Lower lobe of right lung (tissue), 2 donors: ENCODE measurements around the gene ACTL7B. TPM values are rescaled to one million over a fixed set of nuclear protein-coding genes. Genes with fewer than 3 reads are reported as not detected.

ENCODE experiments used
- ATAC-seq, 2 donors: fragments of 200-7000 bp; cut with Tn5 transposase; one replicate each; pipeline ENCODE4 v1.9.1; 2020 to 2022; ENCODE audit warnings: mild to moderate bottlenecking in 2 of 2, moderate library complexity in 2 of 2
- DNase-seq: peaks from one replicate; pipeline ENCODE4 v3.0.0-alpha.2; 2020
- H3K27ac ChIP-seq: fragments of 200-600 bp; one replicate; pipeline ENCODE4 v1.8.0; 2022
- H3K27me3 ChIP-seq: fragments of 200-600 bp; one replicate; pipeline ENCODE4 v1.8.0; 2022; ENCODE audit warnings: low read depth
- H3K36me3 ChIP-seq: fragments of 200-600 bp; one replicate; pipeline ENCODE4 v1.8.0; 2022; ENCODE audit warnings: mild to moderate bottlenecking
- H3K4me1 ChIP-seq: fragments of 200-600 bp; one replicate; pipeline ENCODE4 v1.8.0; 2022
- H3K4me3 ChIP-seq: fragments of 200-600 bp; one replicate; pipeline ENCODE4 v1.8.0; 2022; ENCODE audit warnings: mild to moderate bottlenecking
- H3K9me3 ChIP-seq: fragments of 200-600 bp; one replicate; pipeline ENCODE4 v1.8.0; 2022
- intact Hi-C: fragments of 100-400 bp; cut with DNase I; formaldehyde crosslinking; loops from one replicate; pipeline ENCODE4 v1.11.0; 2022
- total RNA-seq: library from RNA; stranded (reverse); fragmentation: NEBNext Ultra II Directional; extraction: Animal tissue kit (Norgen Biotek cat#: 25700); gene quantifications from one replicate; pipeline ENCODE4 v1.2.1, GENCODE V29; 2021
- TF ChIP-seq, protein P1 (sequence below): fragments of 200-600 bp; IDR thresholded peaks from one replicate; pipeline ENCODE4 v1.8.0; 2022; ENCODE audit warnings: antibody characterized with exemption, mild to moderate bottlenecking
- donor health status: DM: no; HTN: yes; CAD: no; lungs with severe emphysema.

Gene ACTL7B
- total RNA-seq, 1 donor from 2014 or later, result not detected

DNA sequence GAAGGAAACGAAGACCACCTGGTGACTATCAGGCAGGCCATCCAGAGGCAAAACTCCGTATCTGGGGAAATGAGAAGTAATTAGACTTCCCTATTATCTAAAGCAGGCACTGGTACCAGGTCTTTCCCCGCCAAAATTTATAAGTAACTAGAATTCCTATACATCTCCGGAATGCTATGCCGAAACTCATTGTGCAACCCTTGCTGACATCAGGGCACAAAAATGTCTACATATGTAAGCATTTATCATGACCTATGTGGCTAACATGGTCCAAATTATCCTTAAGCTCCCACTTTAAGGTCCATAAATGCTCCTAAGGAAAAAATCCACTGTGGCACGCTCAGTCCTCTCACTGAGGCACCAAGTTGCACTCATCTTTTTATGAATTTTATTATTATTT lies 17.8 kb downstream of the ACTL7B start:
- no peak for ATAC-seq
- DNase-seq, result no peak
- intact Hi-C loops, result no loop called here
- Histone ChIP-seq H3K4me1 (no peaks in the 10 kb centered on the region), H3K4me3 (no peak overlapping the region), H3K36me3 (no peaks in the 10 kb centered on the region), H3K9me3 (no peaks in the 10 kb centered on the region), H3K27ac (no peak overlapping the region), H3K27me3 (no peaks in the 10 kb centered on the region)
- TF ChIP-seq, protein P1, sequence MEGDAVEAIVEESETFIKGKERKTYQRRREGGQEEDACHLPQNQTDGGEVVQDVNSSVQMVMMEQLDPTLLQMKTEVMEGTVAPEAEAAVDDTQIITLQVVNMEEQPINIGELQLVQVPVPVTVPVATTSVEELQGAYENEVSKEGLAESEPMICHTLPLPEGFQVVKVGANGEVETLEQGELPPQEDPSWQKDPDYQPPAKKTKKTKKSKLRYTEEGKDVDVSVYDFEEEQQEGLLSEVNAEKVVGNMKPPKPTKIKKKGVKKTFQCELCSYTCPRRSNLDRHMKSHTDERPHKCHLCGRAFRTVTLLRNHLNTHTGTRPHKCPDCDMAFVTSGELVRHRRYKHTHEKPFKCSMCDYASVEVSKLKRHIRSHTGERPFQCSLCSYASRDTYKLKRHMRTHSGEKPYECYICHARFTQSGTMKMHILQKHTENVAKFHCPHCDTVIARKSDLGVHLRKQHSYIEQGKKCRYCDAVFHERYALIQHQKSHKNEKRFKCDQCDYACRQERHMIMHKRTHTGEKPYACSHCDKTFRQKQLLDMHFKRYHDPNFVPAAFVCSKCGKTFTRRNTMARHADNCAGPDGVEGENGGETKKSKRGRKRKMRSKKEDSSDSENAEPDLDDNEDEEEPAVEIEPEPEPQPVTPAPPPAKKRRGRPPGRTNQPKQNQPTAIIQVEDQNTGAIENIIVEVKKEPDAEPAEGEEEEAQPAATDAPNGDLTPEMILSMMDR, result no peak

DNA sequence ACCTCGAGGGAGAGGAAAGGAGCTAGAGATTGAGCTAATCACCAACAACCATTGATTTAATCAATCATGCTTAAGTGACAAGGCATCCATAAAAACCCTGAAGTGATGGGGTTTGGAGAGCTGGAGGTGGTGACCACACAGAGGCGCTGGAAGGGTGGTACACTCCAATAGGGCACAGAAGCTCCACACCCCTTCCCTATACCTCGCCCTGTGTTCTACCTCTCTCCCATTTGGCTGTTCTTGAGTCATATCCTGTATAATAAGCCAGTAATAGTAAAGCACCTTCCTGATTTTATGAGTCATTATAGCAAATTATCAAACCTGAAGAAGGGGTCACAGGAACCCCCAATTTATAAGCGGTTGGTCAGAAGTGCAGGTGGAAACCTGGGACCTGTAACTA lies 18.3 kb downstream of the ACTL7B start:
- intact Hi-C loops, result no loop called here
- Histone ChIP-seq H3K9me3 (no peaks in the 10 kb centered on the region), H3K36me3 (no peaks in the 10 kb centered on the region), H3K27me3 (no peaks in the 10 kb centered on the region), H3K4me1 (no peaks in the 10 kb centered on the region), H3K4me3 (no peak overlapping the region), H3K27ac (no peak overlapping the region)
- ATAC-seq (no peak), DNase-seq (no peak)
- TF ChIP-seq, protein P1, result no peak

DNA sequence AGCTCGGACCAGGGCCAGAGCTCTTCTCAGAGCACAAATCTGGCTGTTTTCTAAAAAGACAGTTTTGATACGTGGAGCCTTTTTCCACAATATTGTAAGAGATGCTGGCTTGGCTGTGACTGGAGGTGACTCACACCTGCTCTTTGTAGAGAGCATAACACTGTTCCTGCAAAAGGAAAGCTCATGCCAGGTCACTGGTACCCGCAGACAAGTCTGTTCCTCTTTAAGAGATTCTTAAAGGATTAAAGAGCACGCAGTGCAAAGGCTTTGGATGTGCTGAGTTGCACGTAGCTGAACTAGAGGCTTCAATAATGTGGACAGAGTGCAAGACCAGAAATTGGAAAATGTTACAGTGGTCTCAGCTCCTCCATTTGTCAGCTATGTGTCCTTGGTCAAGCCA lies 19.0 kb downstream of the ACTL7B start:
- no peaks in the 10 kb centered on the region for H3K9me3 ChIP-seq
- ATAC-seq (no peak), DNase-seq (no peak)
- H3K27ac ChIP-seq, result no peak overlapping the region
- no peaks in the 10 kb centered on the region for H3K27me3 ChIP-seq
- H3K4me1 ChIP-seq, result no peaks in the 10 kb centered on the region
- intact Hi-C loops, result no loop called here
- no peaks in the 10 kb centered on the region for H3K36me3 ChIP-seq
- TF ChIP-seq, protein P1, result no peak
- no peak overlapping the region for H3K4me3 ChIP-seq

DNA sequence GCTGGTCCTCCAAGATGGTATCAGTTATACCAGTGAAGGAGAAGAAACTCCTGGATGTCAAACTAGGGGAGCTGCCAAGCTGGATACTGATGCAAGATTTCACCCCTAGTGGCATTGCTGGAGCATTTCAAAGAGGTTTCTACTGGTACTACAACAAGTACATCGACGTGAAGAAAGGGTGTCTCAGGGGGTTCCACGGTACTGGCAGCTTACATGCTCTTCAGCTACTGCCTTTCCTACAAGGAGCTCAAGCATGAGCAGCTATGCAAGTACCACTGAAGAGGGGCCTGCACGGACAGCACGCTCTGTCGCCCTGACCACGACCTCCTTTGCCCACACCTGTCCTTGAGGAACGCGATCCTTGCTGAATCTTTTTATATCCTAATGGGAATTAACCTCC lies 19.5 kb downstream of the ACTL7B start:
- DNase-seq (no peak), ATAC-seq (no peak)
- no peaks in the 10 kb centered on the region for H3K36me3 ChIP-seq
- H3K27ac ChIP-seq, result no peak overlapping the region
- H3K4me1 ChIP-seq, result no peaks in the 10 kb centered on the region
- H3K9me3 ChIP-seq, result no peaks in the 10 kb centered on the region
- no peaks in the 10 kb centered on the region for H3K27me3 ChIP-seq
- TF ChIP-seq, protein P1, result no peak
- intact Hi-C loops, result no loop called here
- H3K4me3 ChIP-seq, result no peak overlapping the region

GRCh38 chr9:108835831-108836230 lies 20.0 kb downstream of the ACTL7B start:
- intact Hi-C loops, result no loop called here

More at GRCh38 chr9:108835831-108836230, 20.0 kb downstream of the ACTL7B start:
- ATAC-seq, result no peak
- Histone ChIP-seq H3K36me3 (no peaks in the 10 kb centered on the region), H3K4me1 (no peaks in the 10 kb centered on the region), H3K9me3 (no peaks in the 10 kb centered on the region), H3K4me3 (no peak overlapping the region), H3K27me3 (no peaks in the 10 kb centered on the region), H3K27ac (no peak overlapping the region)
- DNase-seq, result no peak
- TF ChIP-seq, protein P1, result no peak
